Activated gamma-delta T cell treated with Interleukin-2 at 50 U/mL for 16 hours (primary cell): ENCODE results near the gene CD109.

ENCODE experiments used
- DNase-seq: peaks from one replicate; pipeline ENCODE4 v3.0.0-alpha.2; 2020

Gene CD109

GRCh38 chr6:73728548-73729205, 32.7 kb downstream of the CD109 start:
- DNase-seq: no peak

DNA sequence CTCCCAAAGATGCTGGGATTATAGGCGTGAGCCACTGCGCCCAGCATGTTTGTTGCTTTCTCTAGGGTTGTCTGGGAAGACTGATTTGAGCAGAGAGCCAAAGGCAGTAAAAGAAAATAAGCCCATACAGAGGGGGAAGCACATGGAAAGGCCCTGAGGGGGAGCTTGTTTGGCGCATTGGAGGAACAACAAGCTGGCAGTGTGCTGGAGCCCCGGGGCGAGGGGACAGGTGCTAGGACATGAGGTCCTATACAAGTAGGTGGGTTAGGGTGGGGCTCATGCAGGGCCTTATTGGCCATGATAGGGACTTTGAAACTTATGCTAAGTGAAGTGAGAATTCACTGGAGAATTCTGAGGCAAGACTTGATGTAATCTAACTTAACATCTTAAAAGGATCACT, 35.3 kb downstream of the CD109 start:
- DNase-seq: no peak

DNA sequence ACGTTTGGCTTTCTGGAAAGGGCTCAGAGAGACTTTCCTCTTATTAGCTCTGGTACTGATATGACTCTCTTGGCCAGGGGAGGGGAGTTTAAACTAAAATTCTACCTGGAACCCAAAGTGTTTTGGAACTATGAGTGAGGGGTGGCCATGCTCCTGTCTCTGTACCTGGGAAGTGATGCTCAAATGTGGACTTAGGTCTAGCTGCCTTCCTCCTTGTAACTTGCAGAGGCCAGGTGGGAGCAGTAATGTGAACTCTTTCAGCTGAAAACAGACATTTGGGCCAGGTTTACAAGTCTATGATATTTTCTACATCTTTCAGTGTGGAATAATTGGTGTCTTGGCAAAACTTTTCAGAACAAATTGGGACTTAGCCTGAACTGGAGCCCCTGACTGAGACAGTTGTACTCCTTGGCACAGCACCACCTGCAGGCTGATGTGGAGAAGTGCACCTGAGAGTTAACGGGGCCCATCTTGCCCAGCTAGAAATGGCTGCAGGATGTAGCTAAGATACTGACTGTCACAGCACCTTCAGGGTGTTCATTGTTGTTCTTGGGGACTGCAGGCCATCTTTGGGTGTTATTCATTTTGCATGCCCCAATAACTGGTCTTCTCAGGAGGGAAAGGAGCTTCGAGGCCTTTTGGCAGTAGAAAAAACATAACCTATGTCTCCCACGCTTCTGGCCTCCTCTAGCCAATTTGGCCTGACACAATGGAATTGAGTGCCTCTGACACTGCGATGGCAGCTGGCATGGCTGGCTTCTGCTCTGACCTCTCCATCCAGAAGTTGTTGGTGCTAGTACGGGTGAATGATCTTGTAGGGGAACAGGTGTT, 37.1 kb downstream of the CD109 start:
- peak; percentile 63 for DNase-seq

GRCh38 chr6:73733791-73734190, 37.8 kb downstream of the CD109 start:
- DNase-seq: no peak

- DNase-seq: no peak
These were observed 38.9 kb downstream of the CD109 start for GRCh38 chr6:73734832-73735453.

- no peak for DNase-seq
These were observed 42.5 kb downstream of the CD109 start for GRCh38 chr6:73738367-73739028.

GRCh38 chr6:73739096-73739495, 43.1 kb downstream of the CD109 start:
- no peak for DNase-seq

- no peak for DNase-seq
These were observed 46.4 kb downstream of the CD109 start for GRCh38 chr6:73742433-73742832.

- DNase-seq: no peak
These were observed 47.1 kb downstream of the CD109 start for GRCh38 chr6:73743081-73743480.

DNA sequence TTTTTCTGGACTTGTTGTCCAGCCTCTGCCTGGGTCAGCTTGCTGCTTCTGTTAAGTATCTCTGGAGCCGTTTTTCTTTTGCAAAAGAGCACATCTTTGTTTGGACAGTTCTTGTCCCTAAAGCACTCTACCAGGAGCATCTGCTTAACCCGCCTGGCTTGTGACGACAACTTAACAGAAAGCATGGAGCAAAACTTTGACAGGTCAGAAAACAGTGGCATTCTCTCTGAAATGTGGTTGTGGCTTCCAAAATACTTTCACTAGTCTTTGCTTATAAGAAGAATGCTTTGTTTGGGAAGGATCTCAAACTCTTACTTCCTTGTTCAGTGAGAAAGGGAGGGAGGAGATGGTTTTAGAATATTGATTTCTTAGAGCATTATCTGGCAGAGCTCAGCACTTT, 47.6 kb downstream of the CD109 start:
- DNase-seq: no peak

DNA sequence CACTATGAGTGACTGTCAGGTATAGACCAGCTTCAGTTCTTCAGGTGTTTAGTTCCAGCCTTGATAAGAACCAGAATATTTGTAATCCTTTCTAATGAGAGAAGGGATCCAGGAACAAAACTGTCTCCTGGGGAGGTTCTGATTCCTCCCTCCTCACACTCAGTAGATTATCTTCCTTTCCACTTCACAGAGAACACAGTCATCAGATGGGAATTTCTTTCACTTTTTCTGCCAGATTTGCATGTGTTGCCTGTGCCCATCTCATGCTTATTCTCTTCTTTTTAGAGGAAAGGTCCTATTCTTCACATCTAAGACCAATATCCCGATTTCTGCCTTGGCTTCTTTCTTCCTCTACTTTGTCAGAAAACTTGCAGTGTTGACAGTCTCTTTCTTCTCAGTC, 50.8 kb downstream of the CD109 start:
- no peak for DNase-seq

DNA sequence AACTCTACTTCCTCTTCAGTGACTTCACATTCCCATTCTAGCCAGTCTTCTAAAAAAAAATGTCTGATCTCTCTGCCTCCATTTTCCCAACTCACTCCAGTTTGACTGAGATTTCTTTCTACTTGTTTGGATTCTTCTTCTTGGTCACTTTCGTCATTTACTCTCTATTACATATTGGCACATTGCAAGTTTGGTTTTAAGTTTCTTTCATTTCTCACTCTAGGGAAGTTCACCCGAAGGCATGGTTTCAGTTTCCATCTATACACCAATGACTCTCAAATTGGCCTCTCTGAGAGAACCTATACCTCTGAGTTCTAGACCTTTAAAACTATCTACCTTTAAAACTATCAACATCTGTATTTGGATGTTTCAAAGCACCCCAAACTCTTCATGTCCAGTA, 51.3 kb downstream of the CD109 start:
- no peak for DNase-seq

DNA sequence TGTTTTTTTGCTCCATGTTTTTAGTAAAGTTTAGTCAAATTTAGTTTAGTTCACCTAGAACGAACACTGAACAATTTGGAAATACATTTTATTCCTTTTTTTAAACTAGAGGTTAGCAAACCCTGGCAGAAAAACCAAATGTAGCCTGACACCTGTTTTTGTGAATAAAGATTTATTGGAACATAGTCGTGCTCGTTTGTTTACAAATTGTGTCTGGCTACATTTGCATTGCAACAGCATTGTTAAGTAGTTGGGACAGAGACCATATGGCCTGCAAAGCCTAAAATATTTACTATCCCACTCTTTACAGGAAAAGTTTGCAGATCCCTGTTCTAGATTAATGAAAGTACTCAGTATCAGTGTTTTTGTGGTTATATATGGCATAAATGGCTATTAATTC, 56.9 kb downstream of the CD109 start:
- no peak for DNase-seq

DNA sequence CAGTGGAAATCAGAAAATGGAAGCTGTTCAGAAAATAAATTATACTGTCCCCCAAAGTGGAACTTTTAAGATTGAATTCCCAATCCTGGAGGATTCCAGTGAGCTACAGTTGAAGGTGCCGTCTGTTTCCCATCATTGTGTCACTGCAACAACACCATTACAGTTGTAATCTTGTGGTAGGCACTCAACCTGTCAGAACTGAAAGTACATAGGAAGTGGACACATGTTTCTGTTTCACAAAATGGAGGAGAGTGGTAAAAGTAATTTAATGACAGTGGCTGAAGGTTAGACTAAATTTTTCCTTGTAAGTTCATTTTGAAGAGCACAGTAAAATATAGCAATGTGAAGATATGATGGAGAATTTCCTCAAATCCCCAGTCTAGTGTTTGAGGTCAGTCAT, 70.0 kb downstream of the CD109 start:
- DNase-seq: no peak

GRCh38 chr6:73768558-73768957, 72.6 kb downstream of the CD109 start:
- no peak for DNase-seq

DNA sequence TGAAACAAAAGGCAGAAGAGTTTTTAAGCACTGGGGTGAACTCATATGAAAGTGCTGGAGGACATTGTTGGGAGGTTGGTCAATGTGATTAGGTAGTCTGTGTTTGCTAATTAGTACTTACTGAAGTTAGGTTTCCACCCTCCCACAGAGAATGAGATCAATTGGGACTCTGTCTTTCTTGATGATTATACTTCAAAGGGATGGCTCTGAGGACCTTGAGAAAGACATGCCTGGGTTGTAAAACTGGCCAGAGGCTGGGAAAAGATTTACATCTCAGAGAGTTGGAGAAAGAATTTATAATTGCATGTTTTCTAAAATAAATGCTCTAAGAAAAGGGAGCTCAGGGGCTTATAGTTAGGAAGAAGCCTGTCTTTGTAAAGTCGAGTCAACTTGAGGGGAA, 74.0 kb downstream of the CD109 start:
- no peak for DNase-seq

DNA sequence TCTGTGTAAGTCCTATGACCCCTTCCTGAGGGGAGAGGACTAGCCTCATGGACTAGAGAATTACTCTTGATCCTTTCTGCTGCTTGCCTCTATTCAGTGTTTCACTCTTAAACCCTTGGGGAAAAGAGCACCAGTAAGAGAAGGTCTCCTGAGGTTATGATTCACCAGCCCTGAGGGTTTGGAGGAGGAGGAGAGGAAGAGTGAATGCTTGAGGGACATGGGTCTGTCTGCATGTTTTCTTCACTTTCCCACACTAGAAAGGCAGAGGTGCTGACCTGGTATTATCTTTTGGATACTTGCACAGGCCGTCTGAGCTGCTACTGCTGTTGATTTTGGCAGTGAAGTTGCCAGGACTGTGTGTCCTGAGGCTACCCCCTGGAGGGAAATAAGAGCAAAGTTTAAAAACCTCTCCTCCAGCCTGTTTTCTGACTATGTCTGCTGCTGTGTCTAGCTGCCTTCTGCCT, 78.3 kb downstream of the CD109 start:
- no peak for DNase-seq

DNA sequence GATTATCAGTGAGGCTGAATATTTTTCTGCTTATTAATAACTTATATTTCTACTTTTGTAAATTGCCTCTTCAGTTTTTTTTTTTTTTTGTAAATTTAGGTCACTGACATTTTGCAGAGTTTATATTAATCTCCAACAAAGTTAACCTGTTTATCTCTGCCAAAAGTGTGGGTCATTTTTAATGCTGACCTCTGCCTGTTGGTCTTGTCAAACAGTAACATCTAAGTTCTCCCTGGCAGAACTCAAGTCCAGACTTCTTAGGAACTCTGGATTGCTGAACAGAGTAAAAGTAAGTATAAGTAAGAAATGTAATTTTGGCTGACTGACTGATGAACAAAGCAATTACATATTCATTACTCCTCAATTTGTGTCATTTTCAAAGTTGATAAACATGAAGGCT, 83.9 kb downstream of the CD109 start:
- no peak for DNase-seq

DNA sequence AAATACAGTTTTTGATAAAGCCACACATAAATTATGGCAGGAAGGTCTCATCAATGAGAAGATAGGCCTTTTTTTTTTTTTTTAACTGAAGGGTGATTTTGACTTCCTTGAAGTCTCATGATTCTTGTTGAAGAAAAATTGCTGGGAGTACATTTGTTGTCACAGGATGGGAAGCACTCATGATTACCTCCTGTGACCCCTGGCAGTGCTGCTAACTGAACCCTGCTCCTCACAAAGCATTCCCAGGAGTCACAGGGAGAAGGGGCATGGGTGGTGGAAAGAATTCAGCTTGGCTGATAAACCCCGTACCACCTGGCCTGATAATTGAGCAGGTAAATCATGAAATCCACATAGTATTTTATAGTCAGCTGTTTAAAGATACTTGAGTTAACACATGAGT, 86.9 kb downstream of the CD109 start:
- DNase-seq: no peak

DNA sequence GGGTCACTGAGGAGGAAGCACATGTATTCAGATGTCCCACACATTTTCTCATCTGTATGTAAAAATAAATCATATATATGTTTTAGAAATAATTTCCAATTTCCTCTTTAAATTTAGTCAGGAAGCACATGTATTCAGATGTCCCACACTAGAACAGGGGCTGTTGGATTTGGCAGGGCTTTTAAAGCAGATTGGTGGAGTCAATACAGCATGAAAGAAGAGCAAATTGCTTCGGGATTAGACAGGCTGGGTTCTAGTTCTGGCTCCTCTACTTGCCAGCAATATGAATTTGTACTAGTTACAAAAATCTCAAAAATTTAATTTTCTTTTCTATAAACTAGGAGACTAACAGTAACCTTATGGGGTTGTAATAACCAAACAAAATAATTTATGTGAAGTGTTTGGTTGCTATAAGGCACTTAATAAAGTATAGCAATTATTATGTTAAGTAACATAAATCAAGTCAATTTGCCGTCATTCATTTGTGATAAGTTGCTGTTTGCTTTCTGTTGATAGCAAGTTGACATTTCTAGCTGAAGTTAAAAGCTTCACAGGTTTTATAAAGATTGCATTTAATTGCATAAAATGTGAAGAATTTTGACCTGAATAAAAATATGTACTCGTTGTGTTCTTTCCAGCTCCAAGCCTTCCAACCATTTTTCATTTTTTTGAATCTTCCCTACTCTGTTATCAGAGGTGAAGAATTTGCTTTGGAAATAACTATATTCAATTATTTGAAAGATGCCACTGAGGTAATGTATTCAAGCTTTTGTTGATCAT, 88.9 kb downstream of the CD109 start:
- DNase-seq: no peak

- no peak for DNase-seq
These were observed 94.6 kb downstream of the CD109 start for GRCh38 chr6:73790574-73790973.

GRCh38 chr6:73791336-73791735, 95.3 kb downstream of the CD109 start:
- DNase-seq: no peak

DNA sequence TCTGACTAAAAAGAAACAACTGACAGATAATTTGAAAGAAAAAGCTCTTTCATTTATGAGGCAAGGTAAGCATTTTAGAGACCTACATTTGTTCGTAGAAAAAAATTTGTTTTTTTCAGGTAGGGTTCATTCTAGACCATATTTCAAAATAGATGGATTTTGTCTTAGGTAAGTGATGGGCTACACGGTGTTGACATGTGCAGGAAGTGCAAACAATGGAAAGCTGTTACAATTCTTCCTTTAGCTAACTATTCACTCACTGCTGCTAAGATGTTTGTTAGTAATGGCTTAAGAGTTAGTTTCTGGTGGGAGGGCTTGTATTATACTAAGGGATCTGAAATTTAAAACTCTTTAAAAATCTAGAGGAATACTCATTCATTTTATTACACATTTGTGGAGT, 96.7 kb downstream of the CD109 start:
- DNase-seq: no peak
